Activated T-helper 17 cell treated with anti-CD3 and anti-CD28 coated beads, Interleukin-2, amount 50 U/mL, for 72 hours (primary cell): ENCODE data around the gene GOLGA8H. TPM values are rescaled to one million over a fixed set of nuclear protein-coding genes. Genes with fewer than 3 reads are reported as not detected.
"Not testable (repeated sequence)": the region's sequence is repeated elsewhere in the genome, so short reads cannot be mapped to it uniquely, and the experiment has no call there.

Experiments
- ATAC-seq: fragments of 150-1000 bp; cut with Tn5 transposase; replicated peaks from 2 replicates; pipeline ENCODE4 v1.10.0; 2021; ENCODE audit warnings: mild to moderate bottlenecking, moderate library complexity
- H3K27ac Mint-ChIP-seq: one replicate; pipeline ENCODE4 v1.8.0; 2022; ENCODE audit warnings: mixed read lengths
- H3K27me3 Mint-ChIP-seq: one replicate; pipeline ENCODE4 v1.8.0; 2022; ENCODE audit warnings: mixed read lengths
- H3K36me3 Mint-ChIP-seq: one replicate; pipeline ENCODE4 v1.8.0; 2022; ENCODE audit warnings: low read depth, mild to moderate bottlenecking, mixed read lengths
- H3K4me1 Mint-ChIP-seq: one replicate; pipeline ENCODE4 v1.8.0; 2022; ENCODE audit warnings: mixed read lengths
- H3K4me3 Mint-ChIP-seq: one replicate; pipeline ENCODE4 v1.8.0; 2022; ENCODE audit warnings: mild to moderate bottlenecking, mixed read lengths
- H3K9me3 Mint-ChIP-seq: one replicate; pipeline ENCODE4 v1.8.0; 2022; ENCODE audit warnings: mixed read lengths
- total RNA-seq, 2 donors: library from RNA; stranded (reverse); gene quantifications; one replicate each; pipeline ENCODE4 v1.2.3, GENCODE V29; 2022

The GOLGA8H gene, protein sequence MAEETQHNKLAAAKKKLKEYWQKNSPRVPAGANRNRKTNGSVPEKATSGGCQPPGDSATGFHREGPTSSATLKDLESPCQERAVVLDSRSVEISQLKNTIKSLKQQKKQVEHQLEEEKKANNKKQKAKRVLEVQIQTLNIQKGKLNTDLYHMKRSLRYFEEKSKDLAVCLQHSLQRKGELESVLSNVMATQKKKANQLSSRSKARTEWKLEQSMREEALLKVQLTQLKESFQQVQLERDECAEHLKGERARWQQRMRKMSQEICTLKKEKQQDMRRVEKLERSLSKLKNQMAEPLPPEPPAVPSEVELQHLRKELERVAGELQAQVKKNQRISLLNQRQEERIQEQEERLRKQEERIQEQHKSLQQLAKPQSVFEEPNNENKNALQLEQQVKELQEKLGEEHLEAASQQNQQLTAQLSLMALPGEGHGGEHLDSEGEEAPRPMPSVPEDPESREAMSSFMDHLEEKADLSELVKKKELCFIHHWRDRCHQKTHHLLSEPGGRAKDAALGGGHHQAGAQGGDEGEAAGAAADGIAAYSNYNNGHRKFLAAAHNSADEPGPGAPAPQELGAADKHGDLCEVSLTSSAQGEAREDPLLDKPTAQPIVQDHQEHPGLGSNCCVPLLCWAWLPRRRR
- total RNA-seq: not detected

DNA sequence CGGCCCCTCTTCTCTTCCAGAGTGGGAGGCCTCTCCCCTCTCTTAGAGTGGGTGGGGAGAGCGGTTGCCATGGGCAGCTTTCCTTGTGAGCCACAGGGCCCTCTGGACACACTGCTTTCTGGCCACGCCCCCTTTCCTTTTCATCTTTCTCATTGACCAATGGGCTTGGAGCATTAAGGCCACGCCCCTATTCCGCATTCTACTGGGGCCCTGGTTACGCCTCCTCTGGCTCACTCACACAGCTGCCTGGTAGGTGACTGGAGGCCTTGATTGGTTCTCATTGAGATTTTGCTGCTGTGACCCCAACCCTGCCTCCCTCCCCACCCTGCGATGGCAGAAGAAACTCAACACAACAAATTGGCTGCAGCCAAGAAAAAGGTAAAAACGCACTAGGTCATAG is at the start of gene GOLGA8H:
Gene GOLGA8H, plus strand, starts transcription at position 233 of the 400 bp plus-strand sequence. Its CDS starts 98 bp downstream, at position 331.
- not testable (repeated sequence) for ATAC-seq, H3K4me1 Mint-ChIP-seq, H3K9me3 Mint-ChIP-seq, H3K4me3 Mint-ChIP-seq, H3K36me3 Mint-ChIP-seq, H3K27me3 Mint-ChIP-seq, H3K27ac Mint-ChIP-seq

- not testable (repeated sequence) for H3K27ac Mint-ChIP-seq, H3K27me3 Mint-ChIP-seq, H3K9me3 Mint-ChIP-seq, H3K36me3 Mint-ChIP-seq, H3K4me3 Mint-ChIP-seq, H3K4me1 Mint-ChIP-seq
- peak; percentile 54 for ATAC-seq
Observed at GRCh38 chr15:30566949-30567348, 36.9 kb upstream of the GOLGA8H start.

DNA sequence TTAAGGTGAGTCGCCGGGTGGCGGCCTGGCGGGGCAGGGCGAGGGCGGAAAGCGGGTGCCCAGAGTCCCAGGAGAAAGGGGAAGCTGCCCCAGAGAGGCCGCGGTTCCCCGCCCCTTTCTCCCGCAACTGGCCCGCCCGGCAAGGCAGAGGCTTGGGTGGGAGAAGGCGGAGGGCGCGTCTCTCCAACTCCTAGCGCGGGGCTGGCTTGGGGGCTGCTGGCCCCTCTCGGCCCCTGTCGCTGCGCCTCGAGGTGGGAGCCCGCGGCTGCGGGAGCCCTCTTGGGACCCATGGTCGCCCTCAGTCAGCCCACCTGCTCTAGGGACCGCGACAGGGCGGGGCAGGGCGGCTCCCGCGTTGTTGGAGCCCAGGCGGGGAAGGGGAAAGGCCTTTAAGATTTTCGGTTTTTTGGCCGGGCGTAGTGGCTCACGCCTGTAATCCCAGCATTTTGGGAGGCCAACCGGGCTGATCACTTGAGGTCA is 30.8 kb upstream of the GOLGA8H start:
- not testable (repeated sequence) for H3K4me1 Mint-ChIP-seq, H3K27me3 Mint-ChIP-seq, H3K9me3 Mint-ChIP-seq, H3K27ac Mint-ChIP-seq, H3K4me3 Mint-ChIP-seq, H3K36me3 Mint-ChIP-seq
- ATAC-seq: peak; percentile 35

GRCh38 chr15:30579394-30579970 is 24.3 kb upstream of the GOLGA8H start:
- ATAC-seq: peak; percentile 55
- not testable (repeated sequence) for H3K27me3 Mint-ChIP-seq, H3K9me3 Mint-ChIP-seq

DNA sequence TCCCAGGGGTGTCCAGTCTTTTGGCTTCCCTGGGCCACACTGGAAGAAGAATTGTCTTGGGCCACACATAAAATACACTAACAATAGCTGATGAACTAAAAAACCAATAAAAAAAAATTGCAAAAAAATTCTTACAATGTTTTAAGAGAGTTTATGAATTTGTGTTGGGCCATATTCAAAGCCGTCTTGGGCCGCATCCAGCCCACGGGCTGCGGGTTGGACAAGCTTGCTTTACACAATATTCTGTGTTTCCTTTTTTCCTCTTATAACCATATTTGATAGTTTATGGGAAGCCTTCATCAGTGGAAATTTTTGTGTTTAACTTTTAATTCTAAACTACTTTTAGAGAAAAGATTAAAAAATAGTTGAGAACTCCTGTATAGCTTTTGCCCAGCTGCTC is 23.1 kb upstream of the GOLGA8H start:
- H3K27me3 Mint-ChIP-seq, H3K4me1 Mint-ChIP-seq, H3K27ac Mint-ChIP-seq, H3K9me3 Mint-ChIP-seq, H3K36me3 Mint-ChIP-seq, H3K4me3 Mint-ChIP-seq, ATAC-seq: not testable (repeated sequence)

More at GRCh38 chr15:30579394-30579970, 24.3 kb upstream of the GOLGA8H start:
- H3K4me3 Mint-ChIP-seq, H3K4me1 Mint-ChIP-seq, H3K27ac Mint-ChIP-seq, H3K36me3 Mint-ChIP-seq: not testable (repeated sequence)

DNA sequence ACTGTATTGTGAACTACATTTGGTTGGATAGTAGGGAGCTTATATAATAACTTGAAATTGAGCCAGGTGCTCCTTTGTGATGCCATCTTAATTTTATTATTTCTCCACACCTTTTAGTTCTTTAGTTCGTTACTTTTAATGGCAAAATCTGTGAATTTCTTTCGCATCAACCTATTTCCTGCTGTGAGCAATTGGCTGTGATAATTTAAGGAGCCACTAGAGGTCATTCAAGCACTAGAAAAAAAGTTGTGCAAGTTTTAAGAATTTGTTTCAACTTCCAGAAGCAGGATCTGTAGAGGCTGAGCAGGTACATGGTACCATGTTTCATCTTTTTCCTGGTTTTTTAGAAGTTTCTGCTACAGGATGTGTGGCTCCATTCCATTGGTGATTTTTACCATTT is 4.9 kb upstream of the GOLGA8H start:
- H3K27me3 Mint-ChIP-seq, H3K9me3 Mint-ChIP-seq, H3K4me3 Mint-ChIP-seq, ATAC-seq, H3K27ac Mint-ChIP-seq, H3K4me1 Mint-ChIP-seq, H3K36me3 Mint-ChIP-seq: not testable (repeated sequence)

DNA sequence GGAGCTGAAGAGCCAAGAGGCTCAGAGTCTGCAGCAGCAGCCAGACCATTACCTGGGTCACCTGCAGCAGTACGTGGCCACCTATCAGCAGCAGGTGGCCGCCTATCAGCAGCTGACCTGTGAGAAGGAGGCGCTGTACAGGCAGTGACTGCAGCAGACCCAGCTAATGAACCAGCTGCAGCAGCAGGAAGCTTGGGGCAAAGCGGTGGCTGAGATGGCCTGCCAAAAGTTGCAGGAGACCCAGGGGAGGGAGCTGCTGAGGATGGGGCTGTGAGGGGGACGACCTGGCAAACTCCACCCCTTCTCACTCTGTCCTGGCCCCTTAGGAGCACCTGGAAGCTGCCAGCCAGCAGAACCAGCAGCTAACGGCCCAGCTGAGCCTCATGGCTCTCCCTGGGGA is 8.4 kb downstream of the GOLGA8H start:
- ATAC-seq, H3K4me3 Mint-ChIP-seq, H3K27ac Mint-ChIP-seq, H3K36me3 Mint-ChIP-seq, H3K9me3 Mint-ChIP-seq, H3K4me1 Mint-ChIP-seq, H3K27me3 Mint-ChIP-seq: not testable (repeated sequence)

GRCh38 chr15:30621342-30621741 is 17.5 kb downstream of the GOLGA8H start:
- peaks cover 11% of the 10 kb centered on the region for H3K36me3 Mint-ChIP-seq
- H3K27ac Mint-ChIP-seq, H3K9me3 Mint-ChIP-seq, H3K27me3 Mint-ChIP-seq, H3K4me3 Mint-ChIP-seq, ATAC-seq, H3K4me1 Mint-ChIP-seq: not testable (repeated sequence)

DNA sequence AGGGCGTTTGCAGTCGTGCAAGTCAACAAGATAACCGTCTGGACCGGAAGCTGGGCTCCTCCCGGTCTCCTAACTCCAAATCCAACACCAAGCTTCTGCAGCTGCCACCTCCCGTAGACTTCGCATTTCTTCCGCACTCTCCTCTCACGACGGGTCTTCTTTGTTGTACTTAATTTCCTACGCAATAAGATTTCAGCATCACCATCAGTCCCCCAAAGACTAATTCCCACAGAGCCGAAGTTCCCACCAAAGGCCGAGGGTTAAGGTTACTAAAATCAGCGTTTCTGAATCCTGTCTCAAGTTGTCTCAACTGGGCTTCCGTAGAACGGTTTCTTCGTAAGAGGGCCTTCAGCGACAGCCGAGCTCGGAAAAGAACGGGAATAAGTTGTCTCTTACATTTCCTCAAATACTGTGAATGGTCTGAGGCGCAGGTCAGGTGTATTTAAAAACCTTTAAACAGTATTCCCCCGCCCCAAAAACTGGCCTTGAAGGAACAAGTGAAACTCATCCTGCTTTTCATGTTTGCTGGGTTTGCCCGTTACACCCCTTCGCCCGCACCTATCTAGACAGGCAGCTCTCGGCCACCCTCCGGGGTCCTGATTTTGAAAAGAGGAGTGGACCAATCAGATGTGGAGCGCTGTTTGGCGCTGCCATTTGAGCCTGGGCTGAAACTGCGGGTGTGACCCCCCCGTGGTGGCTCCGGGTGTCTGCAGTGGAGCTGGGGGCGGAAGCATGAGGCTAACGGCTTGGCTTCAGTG is 21.8 kb downstream of the GOLGA8H start, which contains the start of gene ARHGAP11B:
Gene ARHGAP11B, plus strand, starts transcription at position 693 of the 758 bp plus-strand sequence.
- not testable (repeated sequence) for H3K9me3 Mint-ChIP-seq, H3K4me1 Mint-ChIP-seq, H3K27me3 Mint-ChIP-seq
- ATAC-seq: peak; percentile 96
- H3K27ac Mint-ChIP-seq: peak within 1 kb of the TSS; percentile 94
- H3K4me3 Mint-ChIP-seq: peak within 1 kb of the TSS; percentile 94
- peaks cover 27% of the 10 kb centered on the region for H3K36me3 Mint-ChIP-seq

DNA sequence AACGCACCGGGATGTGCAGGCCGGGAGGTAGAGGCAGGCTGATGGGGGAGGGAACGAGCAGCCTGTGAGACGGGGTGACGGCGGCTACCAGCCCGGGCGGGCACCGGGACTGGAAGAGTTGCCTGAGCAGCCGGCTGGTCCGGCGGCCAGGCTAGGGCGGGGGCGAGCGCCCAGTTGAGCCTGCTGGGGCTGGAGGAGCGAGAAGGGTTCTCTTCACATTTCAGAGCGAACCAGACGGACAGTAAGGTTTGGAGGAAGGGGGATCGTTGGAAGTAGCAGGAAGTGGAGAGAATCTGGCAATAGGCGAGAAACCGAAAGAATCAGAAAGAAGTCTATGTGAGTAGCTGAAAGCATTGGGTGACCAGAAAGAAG is 22.4 kb downstream of the GOLGA8H start:
- H3K9me3 Mint-ChIP-seq, H3K4me1 Mint-ChIP-seq, H3K27me3 Mint-ChIP-seq: not testable (repeated sequence)
- H3K4me3 Mint-ChIP-seq: peak overlapping the region; percentile 94
- peak overlapping the region; percentile 94 for H3K27ac Mint-ChIP-seq
- peak; percentile 6 for ATAC-seq
- H3K36me3 Mint-ChIP-seq: peaks cover 27% of the 10 kb centered on the region

DNA sequence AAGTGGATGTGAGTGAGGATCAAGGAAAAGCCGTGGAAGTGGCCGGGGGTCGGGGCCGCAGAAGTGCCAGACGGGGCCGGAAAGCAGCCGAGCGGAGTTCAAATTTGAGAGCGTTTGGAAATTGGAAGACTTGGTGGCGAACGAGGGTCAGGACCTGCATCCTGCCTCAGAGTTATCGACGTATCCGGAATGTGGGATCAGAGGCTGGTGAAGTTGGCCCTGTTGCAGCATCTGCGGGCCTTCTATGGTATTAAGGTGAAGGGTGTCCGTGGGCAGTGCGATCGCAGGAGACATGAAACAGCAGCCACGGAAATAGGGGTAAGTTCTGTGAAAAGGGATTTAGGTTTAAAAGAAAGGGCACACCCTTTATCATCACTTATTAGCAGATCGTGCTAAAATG is 22.8 kb downstream of the GOLGA8H start:
- Mint-ChIP-seq H3K4me3 (peak overlapping the region; percentile 94), H3K27ac (peak overlapping the region; percentile 94), H3K36me3 (peaks cover 27% of the 10 kb centered on the region)
- not testable (repeated sequence) for H3K4me1 Mint-ChIP-seq, H3K9me3 Mint-ChIP-seq, H3K27me3 Mint-ChIP-seq, ATAC-seq

- Mint-ChIP-seq H3K27me3 (no peaks in the 10 kb centered on the region), H3K4me3 (no peak overlapping the region), H3K36me3 (peaks cover 55% of the 10 kb centered on the region), H3K27ac (peak overlapping the region; percentile 15), H3K4me1 (peaks cover 12% of the 10 kb centered on the region), H3K9me3 (no peaks in the 10 kb centered on the region)
- peak; percentile 63 for ATAC-seq
Observed at GRCh38 chr15:30650012-30650929, 46.4 kb downstream of the GOLGA8H start.

DNA sequence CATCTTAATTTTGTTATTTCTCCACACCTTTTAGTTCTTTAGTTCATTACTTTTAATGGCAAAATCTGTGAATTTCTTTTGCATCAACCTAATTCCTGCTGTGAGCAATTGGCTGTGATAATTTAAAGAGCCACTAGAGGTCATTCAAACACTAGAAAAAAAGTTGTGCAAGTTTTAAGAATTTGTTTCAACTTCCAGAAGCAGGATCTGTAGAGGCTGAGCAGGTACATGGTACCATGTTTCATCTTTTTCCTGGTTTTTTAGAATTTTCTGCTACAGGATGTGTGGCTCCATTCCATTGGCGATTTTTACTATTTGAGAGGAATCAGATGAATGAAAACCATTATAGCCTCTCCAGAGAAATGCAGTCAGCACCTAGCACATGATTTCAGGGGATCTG is 57.3 kb downstream of the GOLGA8H start:
- ATAC-seq, H3K9me3 Mint-ChIP-seq, H3K4me1 Mint-ChIP-seq, H3K27me3 Mint-ChIP-seq, H3K27ac Mint-ChIP-seq, H3K4me3 Mint-ChIP-seq: not testable (repeated sequence)
- peaks cover 14% of the 10 kb centered on the region for H3K36me3 Mint-ChIP-seq
